ENCODE results near the gene GRWD1.
A peak's percentile ranks its signal among the peaks of the same experiment; 100 is the strongest.
"Not testable (repeated sequence)": the region's sequence is repeated elsewhere in the genome, so short reads cannot be mapped to it uniquely, and the experiment has no call there.

Gene GRWD1

GRCh38 chr19:48479686-48480085, 33.9 kb downstream of the GRWD1 start:
- no peak for DNase-seq (ENCODE audit: low read depth in 3 of 3)

- peak in 1 of 3 experiments; percentile 21 for DNase-seq (ENCODE audit: low read depth in 3 of 3)
Observed at GRCh38 chr19:48480183-48480557, 34.4 kb downstream of the GRWD1 start.

GRCh38 chr19:48480558-48481500, 35.0 kb downstream of the GRWD1 start:
- peak in 1 of 3 experiments; percentile 53 for DNase-seq (ENCODE audit: low read depth in 3 of 3)

- no peak for DNase-seq (ENCODE audit: low read depth in 3 of 3)
Observed at GRCh38 chr19:48481846-48482639, 36.3 kb downstream of the GRWD1 start.

GRCh38 chr19:48483301-48483700, 37.5 kb downstream of the GRWD1 start:
- no peak for DNase-seq (ENCODE audit: low read depth in 3 of 3)

- no peak for DNase-seq (ENCODE audit: low read depth in 3 of 3)
Observed at GRCh38 chr19:48484247-48484893, 38.6 kb downstream of the GRWD1 start.

GRCh38 chr19:48484931-48485612, 39.3 kb downstream of the GRWD1 start:
- DNase-seq (ENCODE audit: low read depth in 3 of 3) = no peak

GRCh38 chr19:48486706-48487105, 40.9 kb downstream of the GRWD1 start:
- not testable (repeated sequence) for DNase-seq (ENCODE audit: low read depth in 3 of 3)

GRCh38 chr19:48487544-48487943, 41.8 kb downstream of the GRWD1 start:
- no peak for DNase-seq (ENCODE audit: low read depth in 3 of 3)

GRCh38 chr19:48487948-48488347, 42.2 kb downstream of the GRWD1 start:
- DNase-seq (ENCODE audit: low read depth in 3 of 3) = no peak

- not testable (repeated sequence) for DNase-seq (ENCODE audit: low read depth in 3 of 3)
Observed at GRCh38 chr19:48488478-48488877, 42.7 kb downstream of the GRWD1 start.

- peak in 2 of 3 experiments; percentile 73 to 83 for DNase-seq (ENCODE audit: low read depth in 3 of 3)
Observed at GRCh38 chr19:48489608-48490216, 43.9 kb downstream of the GRWD1 start.

GRCh38 chr19:48490981-48491792, 45.4 kb downstream of the GRWD1 start:
- DNase-seq (ENCODE audit: low read depth in 3 of 3) = peak in 1 of 3 experiments; percentile 46

GRCh38 chr19:48491793-48492123, 46.0 kb downstream of the GRWD1 start:
- DNase-seq (ENCODE audit: low read depth in 3 of 3) = no peak

- DNase-seq (ENCODE audit: low read depth in 3 of 3) = peak in 2 of 3 experiments; percentile 69 to 84
Observed at GRCh38 chr19:48492925-48493717, 47.3 kb downstream of the GRWD1 start.

- no peak for DNase-seq (ENCODE audit: low read depth in 3 of 3)
Observed at GRCh38 chr19:48493718-48494401, 48.1 kb downstream of the GRWD1 start.

- no peak for DNase-seq (ENCODE audit: low read depth in 3 of 3)
Observed at GRCh38 chr19:48495396-48495795, 49.6 kb downstream of the GRWD1 start.

GRCh38 chr19:48496959-48497727, 51.4 kb downstream of the GRWD1 start:
- DNase-seq (ENCODE audit: low read depth in 3 of 3) = no peak
